Adrenal gland (tissue), 12 donors: ENCODE results near the gene SYT1. TPM values are rescaled to one million over a fixed set of nuclear protein-coding genes. Genes with fewer than 3 reads are reported as not detected.
"Not testable (repeated sequence)": the region's sequence is repeated elsewhere in the genome, so short reads cannot be mapped to it uniquely, and the experiment has no call there.

Experiments used
- DNase-seq, 7 donors: peaks; one replicate each; pipeline ENCODE4 v3.0.0-alpha.2; 2019 to 2020
- H3K27ac ChIP-seq, 5 donors: fragments of 200-600 bp; sonication (generic) in 4 of 5; 1 replicate in 3 of 5; 2 replicates in 2 of 5; pipeline versions ENCODE4 v1.5.1 to v1.8.0; 2016 to 2020; ENCODE audit warnings: mild to moderate bottlenecking in 1 of 5
- H3K27me3 ChIP-seq: fragments of 200-600 bp; 2 replicates; pipeline ENCODE4 v1.8.0; 2021
- H3K36me3 ChIP-seq, 2 donors: fragments of 200-600 bp; replicated peaks in 1 of 2; 1 replicate in 1 of 2; 2 replicates in 1 of 2; pipeline versions ENCODE4 v1.5.1 to v1.8.0; 2018 to 2022
- H3K4me1 ChIP-seq, 2 donors: fragments of 200-600 bp; replicated peaks in 1 of 2; 1 replicate in 1 of 2; 2 replicates in 1 of 2; pipeline versions ENCODE4 v1.5.1 to v1.8.0; 2018 to 2021
- H3K4me3 ChIP-seq, 4 donors: fragments of 200-600 bp; sonication (generic) in 3 of 4; one replicate each; pipeline ENCODE4 v1.5.1; 2016 to 2018
- H3K9me3 ChIP-seq, 3 donors: fragments of 200-600 bp; sonication (generic) in 1 of 3; replicated peaks in 1 of 3; 1 replicate in 2 of 3; 2 replicates in 1 of 3; pipeline versions ENCODE4 v1.5.1 to v1.8.0; 2016 to 2021
- POLR2A ChIP-seq, 2 donors: fragments of 450-650 bp; IDR thresholded peaks; one replicate each; pipeline ENCODE4 v1.6.1; 2017; ENCODE audit warnings: antibody characterized with exemption in 2 of 2, mild to moderate bottlenecking in 2 of 2, moderate library complexity in 1 of 2
- WGBS, 4 donors: extraction: QIAGEN DNeasy Blood & Tissue Kit in 2 of 4; methylation state at CpG; one replicate each; pipeline versions ENCODE4 v1.1.5 to v1.1.7; 2013 to 2017; 5-methylcytosine and 5-hydroxymethylcytosine counted together
- intact Hi-C, 2 donors: fragments of 100-400 bp; cut with DNase I; formaldehyde crosslinking; loops; one replicate each; pipeline versions ENCODE4 v1.14.1 to v1.15.0; 2022 to 2023
- polyA plus RNA-seq, 3 donors: library from polyadenylated mRNA; stranded (reverse); fragments of 200-250 nt in 2 of 3; fragments of 350-450 nt in 1 of 3; fragmentation: Illumina TruSeq in 1 of 3; extraction: RNeasy Lipid Tissue Mini Kit (QIAGEN cat#74804) in 1 of 3; gene quantifications; one replicate each; pipeline ENCODE4 v1.2.3, GENCODE V29; 2013 to 2014
- total RNA-seq, 9 donors: library from RNA; depleted of rRNA in 4 of 9; stranded (reverse); fragments of >200 nt in 4 of 9; fragments of 120-200 nt in 1 of 9; fragmentation: NEBNext Ultra II Directional in 1 of 9; extraction: Animal tissue kit (Norgen Biotek cat#: 25700) in 1 of 9; gene quantifications; one replicate each; pipeline versions ENCODE4 v1.1.0 to v1.2.4, GENCODE V29; 2013 to 2023
- TF ChIP-seq, protein P1 (sequence below), 6 experiments: fragments of 450-650 bp in 4 of 6; fragments of 200-600 bp in 2 of 6; sonication (generic) in 1 of 6; IDR thresholded peaks; 1 replicate in 5 of 6; 2 replicates in 1 of 6; pipeline versions ENCODE4 v1.5.1 to v1.8.0; 2016 to 2021; ENCODE audit warnings: antibody characterized with exemption in 6 of 6, mild to moderate bottlenecking in 2 of 6, moderate library complexity in 1 of 6
- donor health status: healthy with polysubstance abuse.
- donor health status: Bipolar disorder and iron deficiency.
- donor health status: DM: yes; HTN: yes; CAD: no.
- donor health status: DM: no; HTN: no; CAD: no.
- donor health status: DM: no; HTN: no; CAD: no.
- donor health status: DM: yes; HTN: yes; CAD: no.

Gene SYT1
- total and polyA plus RNA-seq, 12 donors, result 0.42 to 22.3 (median 4.6) TPM

- WGBS, 4 donors, result 86 to 100% (median 92%) methylated on average over 1 of the region's 1 CpG
- intact Hi-C loops, result no loop called here
- Histone ChIP-seq H3K36me3 (no peaks in the 10 kb centered on the region), H3K4me3 (no peak overlapping the region), H3K9me3 (no peaks in the 10 kb centered on the region), H3K27me3 (no peaks in the 10 kb centered on the region), H3K27ac (no peak overlapping the region), H3K4me1 (no peaks in the 10 kb centered on the region)
- TF ChIP-seq POLR2A (IDR thresholded peaks at IDR 0.05), result no peak
- TF ChIP-seq, protein P1, sequence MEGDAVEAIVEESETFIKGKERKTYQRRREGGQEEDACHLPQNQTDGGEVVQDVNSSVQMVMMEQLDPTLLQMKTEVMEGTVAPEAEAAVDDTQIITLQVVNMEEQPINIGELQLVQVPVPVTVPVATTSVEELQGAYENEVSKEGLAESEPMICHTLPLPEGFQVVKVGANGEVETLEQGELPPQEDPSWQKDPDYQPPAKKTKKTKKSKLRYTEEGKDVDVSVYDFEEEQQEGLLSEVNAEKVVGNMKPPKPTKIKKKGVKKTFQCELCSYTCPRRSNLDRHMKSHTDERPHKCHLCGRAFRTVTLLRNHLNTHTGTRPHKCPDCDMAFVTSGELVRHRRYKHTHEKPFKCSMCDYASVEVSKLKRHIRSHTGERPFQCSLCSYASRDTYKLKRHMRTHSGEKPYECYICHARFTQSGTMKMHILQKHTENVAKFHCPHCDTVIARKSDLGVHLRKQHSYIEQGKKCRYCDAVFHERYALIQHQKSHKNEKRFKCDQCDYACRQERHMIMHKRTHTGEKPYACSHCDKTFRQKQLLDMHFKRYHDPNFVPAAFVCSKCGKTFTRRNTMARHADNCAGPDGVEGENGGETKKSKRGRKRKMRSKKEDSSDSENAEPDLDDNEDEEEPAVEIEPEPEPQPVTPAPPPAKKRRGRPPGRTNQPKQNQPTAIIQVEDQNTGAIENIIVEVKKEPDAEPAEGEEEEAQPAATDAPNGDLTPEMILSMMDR (IDR thresholded peaks at IDR 0.05), result no peak
- no peak for DNase-seq
Measured at GRCh38 chr12:79206871-79207270, 342.3 kb downstream of the SYT1 start.

GRCh38 chr12:79210403-79210802 is 345.8 kb downstream of the SYT1 start:
- H3K27ac ChIP-seq, H3K4me1 ChIP-seq, H3K9me3 ChIP-seq, H3K36me3 ChIP-seq, intact Hi-C loops, H3K27me3 ChIP-seq, DNase-seq, H3K4me3 ChIP-seq: not testable (repeated sequence)
- WGBS, 4 donors, result 80 to 90% (median 86%) methylated on average over 3 of the region's 3 CpGs

DNA sequence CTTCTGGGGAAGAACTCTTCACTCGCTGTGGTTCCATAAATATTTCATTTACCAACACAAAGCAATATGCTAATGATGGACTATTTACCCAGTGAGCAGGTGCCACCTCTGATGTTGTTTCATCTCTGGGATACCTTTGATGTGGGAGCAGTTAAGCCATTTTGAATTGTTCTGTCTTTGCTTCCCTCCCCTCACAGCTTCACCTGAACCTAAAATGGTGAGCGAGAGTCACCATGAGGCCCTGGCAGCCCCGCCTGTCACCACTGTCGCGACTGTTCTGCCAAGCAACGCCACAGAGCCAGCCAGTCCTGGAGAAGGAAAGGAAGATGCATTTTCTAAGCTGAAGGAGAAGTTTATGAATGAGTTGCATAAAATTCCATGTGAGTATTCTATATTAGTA is 352.7 kb downstream of the SYT1 start:
- Histone ChIP-seq H3K9me3 (peaks cover 0 to 7% (median 0%) of the 10 kb centered on the region in 3 donors), H3K4me1 (no peaks in the 10 kb centered on the region), H3K27me3 (no peaks in the 10 kb centered on the region), H3K27ac (no peak overlapping the region), H3K36me3 (no peaks in the 10 kb centered on the region), H3K4me3 (no peak overlapping the region)
- WGBS, 4 donors, result 56 to 75% (median 67%) methylated on average over 6 of the region's 6 CpGs
- intact Hi-C loops, result no loop called here
- DNase-seq, result no peak
- TF ChIP-seq, protein P1 (IDR thresholded peaks at IDR 0.05), result no peak
- TF ChIP-seq POLR2A (IDR thresholded peaks at IDR 0.05), result no peak

DNA sequence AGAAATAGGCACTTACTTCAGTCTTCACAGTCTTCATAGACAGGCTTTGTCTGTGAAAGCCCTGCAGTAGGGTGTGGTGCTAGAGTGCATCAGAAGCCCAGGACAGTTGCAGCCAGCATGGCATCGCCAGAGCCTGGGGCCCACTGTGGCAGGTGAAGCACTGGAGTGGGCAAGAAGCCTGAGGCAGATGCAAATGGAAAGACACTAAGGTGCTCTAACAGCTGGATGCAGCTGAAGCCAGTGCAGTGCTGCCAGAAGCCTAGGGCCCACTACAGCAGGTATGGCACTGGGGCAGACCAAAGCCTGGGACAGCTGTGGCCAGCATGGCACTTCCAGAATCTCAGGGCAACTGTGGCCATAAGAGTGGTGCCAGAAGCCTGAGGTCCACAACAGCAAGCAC is 358.6 kb downstream of the SYT1 start:
- no peaks in the 10 kb centered on the region for H3K36me3 ChIP-seq
- intact Hi-C loops, result no loop called here
- H3K9me3 ChIP-seq, result peaks cover 0 to 7% (median 0%) of the 10 kb centered on the region in 3 donors
- no peak for DNase-seq
- no peak for TF ChIP-seq POLR2A (IDR thresholded peaks at IDR 0.05)
- TF ChIP-seq, protein P1 (IDR thresholded peaks at IDR 0.05), result no peak
- no peaks in the 10 kb centered on the region for H3K4me1 ChIP-seq
- 71 to 90% (median 81%) methylated on average over 1 of the region's 1 CpG for WGBS, 4 donors
- no peak overlapping the region for H3K27ac ChIP-seq
- no peaks in the 10 kb centered on the region for H3K27me3 ChIP-seq
- no peak overlapping the region for H3K4me3 ChIP-seq

DNA sequence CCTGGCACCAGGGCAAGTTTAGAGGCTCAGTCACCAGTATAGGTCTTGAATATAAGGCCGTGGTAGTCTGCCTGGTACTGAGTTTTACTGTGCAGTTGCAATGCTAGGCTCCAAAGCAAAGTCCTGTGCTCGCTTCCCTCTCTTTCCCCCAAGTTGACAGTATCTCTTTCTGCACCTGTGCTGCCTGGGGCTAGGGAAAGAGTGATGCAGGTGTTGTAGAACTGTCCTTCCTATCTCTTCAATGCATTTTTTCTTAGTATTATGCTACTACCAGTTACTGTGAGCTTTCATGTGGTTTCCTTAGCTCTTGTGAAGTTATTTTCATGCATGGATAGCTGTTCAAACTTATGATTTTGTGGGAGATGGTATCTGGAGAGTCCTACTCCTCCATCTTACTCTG is 359.2 kb downstream of the SYT1 start:
- H3K9me3 ChIP-seq, result peaks cover 0 to 7% (median 0%) of the 10 kb centered on the region in 3 donors
- H3K4me3 ChIP-seq, result no peak overlapping the region
- H3K27ac ChIP-seq, result no peak overlapping the region
- DNase-seq, result no peak
- intact Hi-C loops, result no loop called here
- TF ChIP-seq POLR2A (IDR thresholded peaks at IDR 0.05), result no peak
- TF ChIP-seq, protein P1 (IDR thresholded peaks at IDR 0.05), result no peak
- WGBS, 4 donors, result 71 to 88% (median 82%) methylated on average over 2 of the region's 2 CpGs
- H3K27me3 ChIP-seq, result no peaks in the 10 kb centered on the region
- H3K36me3 ChIP-seq, result no peaks in the 10 kb centered on the region
- no peaks in the 10 kb centered on the region for H3K4me1 ChIP-seq
